Keratinocyte (primary cell): ENCODE results near the gene DDAH2. TPM values are rescaled to one million over a fixed set of nuclear protein-coding genes. Genes with fewer than 3 reads are reported as not detected.

ENCODE experiments used
- DNase-seq: peaks from one replicate; pipeline ENCODE4 v3.0.0-alpha.2; 2011; ENCODE audit warnings: low read depth, missing footprints, low spot score
- FAIRE-seq: peaks from 2 replicates; lab custom pipeline; 2011; peaks lifted over from hg19 to GRCh38; lab: Jason Lieb, UNC
- H2AFZ ChIP-seq: 2 replicates; pipeline ENCODE4 v1.6.0; 2012; ENCODE audit warnings: low read length, control low read depth, inconsistent platforms; ENCODE audit not compliant: control insufficient read depth
- H3K27ac ChIP-seq: 2 replicates; pipeline ENCODE4 v1.5.1; 2011; ENCODE audit warnings: low read length; ENCODE audit not compliant: control insufficient read depth, insufficient read depth
- H3K27me3 ChIP-seq: 3 replicates; pipeline ENCODE4 v1.6.0; 2011; ENCODE audit warnings: low read length; ENCODE audit not compliant: control insufficient read depth, insufficient read depth; ENCODE audit errors: extremely low read depth
- H3K36me3 ChIP-seq, 2 experiments: 2 replicates in 1 of 2; 3 replicates in 1 of 2; pipeline ENCODE4 v1.5.1; 2011; ENCODE audit warnings: low read length in 2 of 2, mild to moderate bottlenecking in 1 of 2; ENCODE audit not compliant: control insufficient read depth in 2 of 2, insufficient read depth in 2 of 2; ENCODE audit errors: extremely low read depth in 1 of 2
- H3K4me1 ChIP-seq: 3 replicates; pipeline ENCODE4 v1.5.1; 2011; ENCODE audit warnings: low read length; ENCODE audit not compliant: control insufficient read depth, insufficient read depth; ENCODE audit errors: extremely low read depth
- H3K4me2 ChIP-seq: 3 replicates; pipeline ENCODE4 v1.6.0; 2011; ENCODE audit warnings: low read depth, low read length; ENCODE audit not compliant: control insufficient read depth, insufficient read depth; ENCODE audit errors: extremely low read depth
- H3K4me3 ChIP-seq, 3 experiments: fragments of 200-600 bp in 1 of 3; sonication (generic) in 1 of 3; 2 replicates in 2 of 3; 3 replicates in 1 of 3; pipeline ENCODE4 v1.5.1; 2011 to 2016; ENCODE audit warnings: low read length in 3 of 3, mild to moderate bottlenecking in 3 of 3, control low read depth in 2 of 3, inconsistent platforms in 1 of 3, low read depth in 1 of 3, mixed read lengths in 1 of 3, mixed run types in 1 of 3, moderate library complexity in 1 of 3; ENCODE audit not compliant: control insufficient read depth in 2 of 3, insufficient read depth in 2 of 3; ENCODE audit errors: extremely low read depth in 1 of 3
- H3K79me2 ChIP-seq: 2 replicates; pipeline ENCODE4 v1.6.0; 2012; ENCODE audit warnings: low read length; ENCODE audit not compliant: control insufficient read depth, insufficient read depth
- H3K9ac ChIP-seq: 3 replicates; pipeline ENCODE4 v1.6.0; 2011; ENCODE audit warnings: low read length; ENCODE audit not compliant: control insufficient read depth, insufficient read depth; ENCODE audit errors: extremely low read depth
- H3K9me1 ChIP-seq: 3 replicates; pipeline ENCODE4 v1.6.0; 2011; ENCODE audit warnings: low read length; ENCODE audit not compliant: control insufficient read depth, insufficient read depth; ENCODE audit errors: extremely low read depth
- H3K9me3 ChIP-seq: 2 replicates; pipeline ENCODE4 v1.5.1; 2012; ENCODE audit warnings: low read depth, low read length; ENCODE audit not compliant: control insufficient read depth
- H4K20me1 ChIP-seq: 3 replicates; pipeline ENCODE4 v1.6.0; 2011; ENCODE audit warnings: low read length; ENCODE audit not compliant: control insufficient read depth, insufficient read depth; ENCODE audit errors: extremely low read depth
- EZH2 ChIP-seq: IDR thresholded peaks from one replicate; pipeline ENCODE4 v1.6.1; 2012; ENCODE audit warnings: inconsistent platforms, mild to moderate bottlenecking, low read length, moderate library complexity
- dilution Hi-C: fragments of 300-500 bp; cut with MboI; formaldehyde crosslinking; loops from one replicate; pipeline ENCODE4 v1.7.0; 2020; ENCODE audit warnings: low sequenced_read_pairs; ENCODE audit not compliant: extremely low pct_ligation_motif_present
- polyA minus RNA-seq, 3 experiments: library from RNA; depleted of rRNA, polyadenylated mRNA; stranded (reverse); fragments of >200 nt; gene quantifications; 1 replicate in 1 of 3; 2 replicates in 1 of 3; 3 replicates in 1 of 3; pipeline ENCODE4 v1.2.3, GENCODE V29; 2011
- polyA plus RNA-seq, 5 experiments: library from polyadenylated mRNA; depleted of rRNA in 3 of 5; stranded (reverse) in 3 of 5; stranded (forward) in 1 of 5; unstranded in 1 of 5; fragments of >200 nt; gene quantifications; 1 replicate in 1 of 5; 2 replicates in 3 of 5; 3 replicates in 1 of 5; pipeline versions ENCODE4 v1.2.1 to v1.2.3, GENCODE V29; 2011 to 2012; ENCODE audit warnings: missing spikeins in 2 of 5, low read depth in 1 of 5, low replicate concordance in 1 of 5
- TF ChIP-seq, protein P1 (sequence below), 3 experiments: IDR thresholded peaks in 1 of 3; conservative IDR thresholded peaks in 1 of 3; optimal IDR thresholded peaks in 1 of 3; 2 replicates in 2 of 3; 3 replicates in 1 of 3; pipeline versions ENCODE3 to v1.5.1; 2011; ENCODE audit warnings: low read length in 3 of 3, mild to moderate bottlenecking in 3 of 3, moderate library complexity in 2 of 3, control low read depth in 1 of 3, inconsistent platforms in 1 of 3; ENCODE audit not compliant: insufficient read depth in 2 of 3; ENCODE audit errors: extremely low read depth in 1 of 3

The DDAH2 gene, protein sequence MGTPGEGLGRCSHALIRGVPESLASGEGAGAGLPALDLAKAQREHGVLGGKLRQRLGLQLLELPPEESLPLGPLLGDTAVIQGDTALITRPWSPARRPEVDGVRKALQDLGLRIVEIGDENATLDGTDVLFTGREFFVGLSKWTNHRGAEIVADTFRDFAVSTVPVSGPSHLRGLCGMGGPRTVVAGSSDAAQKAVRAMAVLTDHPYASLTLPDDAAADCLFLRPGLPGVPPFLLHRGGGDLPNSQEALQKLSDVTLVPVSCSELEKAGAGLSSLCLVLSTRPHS
- 3.0 to 6.7 TPM (median 3.1 TPM) in 3 replicates for polyA plus RNA-seq
- 9.8 TPM for polyA plus RNA-seq (2011; ENCODE audit: low read depth)
- polyA plus RNA-seq (2011; cell fraction: cytosol; rRNA removed), result 4.0 and 8.0 TPM in 2 replicates
- 7.7 and 10.1 TPM in 2 replicates for polyA plus RNA-seq (2011; cell fraction: nucleus; rRNA removed)
- 5.5 and 20.4 TPM in 2 replicates for polyA plus RNA-seq (2012; ENCODE audit: low replicate concordance)
- 1.6 to 5.6 TPM (median 2.6 TPM) in 3 replicates for polyA minus RNA-seq
- polyA minus RNA-seq (2011; cell fraction: cytosol; rRNA and poly(A)+ RNA removed), result 4.0 TPM
- polyA minus RNA-seq (2011; cell fraction: nucleus; rRNA and poly(A)+ RNA removed), result 1.2 and 2.5 TPM in 2 replicates

DNA sequence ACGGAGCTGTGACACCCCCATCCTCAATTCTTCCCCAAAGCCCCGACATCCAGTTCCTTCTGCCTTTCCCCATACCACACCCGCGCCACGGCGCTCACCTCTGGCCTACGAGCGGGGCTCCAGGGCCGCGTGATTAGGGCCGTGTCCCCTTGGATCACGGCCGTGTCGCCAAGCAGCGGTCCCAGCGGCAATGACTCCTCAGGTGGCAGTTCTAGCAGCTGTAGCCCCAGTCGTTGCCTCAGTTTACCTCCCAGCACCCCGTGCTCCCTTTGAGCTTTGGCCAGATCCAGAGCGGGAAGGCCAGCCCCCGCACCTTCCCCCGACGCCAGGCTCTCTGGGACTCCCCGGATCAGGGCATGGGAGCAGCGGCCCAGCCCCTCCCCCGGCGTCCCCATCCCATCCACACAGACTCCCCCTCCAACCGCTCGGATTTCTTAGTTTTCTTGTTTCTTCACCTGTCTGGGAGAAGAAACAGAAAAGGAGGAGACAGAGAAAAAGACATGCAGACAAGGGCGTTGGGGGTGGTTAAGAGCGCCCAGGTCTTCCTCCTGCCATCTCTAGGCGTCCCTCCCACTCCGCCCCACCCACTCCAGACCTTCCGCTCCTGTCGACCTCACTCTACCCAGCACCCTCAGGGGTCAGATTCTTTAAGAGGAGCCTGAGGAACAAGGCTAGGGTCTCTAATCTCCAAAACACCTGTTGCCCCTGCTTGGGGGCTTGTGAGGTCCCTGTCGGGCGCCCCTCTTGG lies at the start of gene DDAH2:
DDAH2 (minus strand) TSS at position 533 of the 748 bp plus-strand sequence; CDS start at position 395, 138 bp downstream.
- dilution Hi-C loops, result no loop called here
- H3K36me3 ChIP-seq, result peaks cover 25 to 34% of the 10 kb centered on the region in 2 experiments
- H3K9ac ChIP-seq, result peak within 1 kb of the TSS; percentile 50
- peaks cover 18% of the 10 kb centered on the region for H3K4me1 ChIP-seq
- H3K4me3 ChIP-seq, result peak within 1 kb of the TSS; percentile 38 to 74 (median 70)
- peaks cover 4% of the 10 kb centered on the region for H3K9me1 ChIP-seq
- H4K20me1 ChIP-seq, result peaks cover 12% of the 10 kb centered on the region
- H3K9me3 ChIP-seq, result no peaks in the 10 kb centered on the region
- no peak for DNase-seq
- H2AFZ ChIP-seq, result no peak within 1 kb of the TSS
- FAIRE-seq, result no peak
- H3K27me3 ChIP-seq, result no peaks in the 10 kb centered on the region
- TF ChIP-seq EZH2, result no peak
- TF ChIP-seq, protein P1, sequence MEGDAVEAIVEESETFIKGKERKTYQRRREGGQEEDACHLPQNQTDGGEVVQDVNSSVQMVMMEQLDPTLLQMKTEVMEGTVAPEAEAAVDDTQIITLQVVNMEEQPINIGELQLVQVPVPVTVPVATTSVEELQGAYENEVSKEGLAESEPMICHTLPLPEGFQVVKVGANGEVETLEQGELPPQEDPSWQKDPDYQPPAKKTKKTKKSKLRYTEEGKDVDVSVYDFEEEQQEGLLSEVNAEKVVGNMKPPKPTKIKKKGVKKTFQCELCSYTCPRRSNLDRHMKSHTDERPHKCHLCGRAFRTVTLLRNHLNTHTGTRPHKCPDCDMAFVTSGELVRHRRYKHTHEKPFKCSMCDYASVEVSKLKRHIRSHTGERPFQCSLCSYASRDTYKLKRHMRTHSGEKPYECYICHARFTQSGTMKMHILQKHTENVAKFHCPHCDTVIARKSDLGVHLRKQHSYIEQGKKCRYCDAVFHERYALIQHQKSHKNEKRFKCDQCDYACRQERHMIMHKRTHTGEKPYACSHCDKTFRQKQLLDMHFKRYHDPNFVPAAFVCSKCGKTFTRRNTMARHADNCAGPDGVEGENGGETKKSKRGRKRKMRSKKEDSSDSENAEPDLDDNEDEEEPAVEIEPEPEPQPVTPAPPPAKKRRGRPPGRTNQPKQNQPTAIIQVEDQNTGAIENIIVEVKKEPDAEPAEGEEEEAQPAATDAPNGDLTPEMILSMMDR (optimal IDR thresholded peaks at IDR 0.05 in 1 of 3, IDR thresholded peaks at IDR 0.05 in 1 of 3, conservative IDR thresholded peaks at IDR 0.05 in 1 of 3; ENCODE audit: extremely low read depth in 1 of 3, insufficient read depth in 2 of 3, low read length in 3 of 3), result peak in 2 of 3 experiments; percentile 53 to 61
- peaks cover 9% of the 10 kb centered on the region for H3K79me2 ChIP-seq
- no peak within 1 kb of the TSS for H3K27ac ChIP-seq
- peak within 1 kb of the TSS; percentile 91 for H3K4me2 ChIP-seq

DNA sequence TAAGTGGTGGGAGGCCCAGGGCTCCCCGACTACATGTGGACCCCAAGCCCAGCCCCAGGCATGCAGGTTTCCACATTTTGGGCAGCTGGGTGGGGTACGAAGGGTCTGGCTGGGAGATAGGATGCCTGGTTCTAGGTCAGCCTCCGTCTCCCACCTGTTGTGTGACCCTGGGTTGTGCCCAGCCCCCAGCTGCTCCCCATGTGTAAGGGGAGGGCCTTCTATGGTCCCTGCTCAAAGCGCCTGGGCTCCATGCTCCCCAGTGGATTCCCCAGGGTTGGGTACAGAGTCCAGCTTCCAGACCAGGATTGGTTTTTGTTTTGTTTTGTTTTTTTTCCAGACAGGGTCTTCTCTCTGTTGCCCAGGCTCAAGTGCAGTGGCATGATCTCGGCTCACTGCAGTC lies 49.1 kb upstream of the DDAH2 start:
- H3K36me3 ChIP-seq, result peaks cover 17 to 34% of the 10 kb centered on the region in 2 experiments
- TF ChIP-seq EZH2, result no peak
- TF ChIP-seq, protein P1 (optimal IDR thresholded peaks at IDR 0.05 in 1 of 3, IDR thresholded peaks at IDR 0.05 in 1 of 3, conservative IDR thresholded peaks at IDR 0.05 in 1 of 3; ENCODE audit: extremely low read depth in 1 of 3, insufficient read depth in 2 of 3, low read length in 3 of 3), result no peak
- H3K4me2 ChIP-seq, result no peak overlapping the region
- no peak overlapping the region for H3K27ac ChIP-seq
- H3K79me2 ChIP-seq, result no peaks in the 10 kb centered on the region
- H3K27me3 ChIP-seq, result no peaks in the 10 kb centered on the region
- dilution Hi-C loops, result no loop called here
- FAIRE-seq (no peak), DNase-seq (no peak)
- no peaks in the 10 kb centered on the region for H3K9me1 ChIP-seq
- no peaks in the 10 kb centered on the region for H3K9me3 ChIP-seq
- H3K9ac ChIP-seq, result no peak overlapping the region
- H4K20me1 ChIP-seq, result no peaks in the 10 kb centered on the region
- peaks cover 22% of the 10 kb centered on the region for H3K4me1 ChIP-seq
- no peak overlapping the region for H3K4me3 ChIP-seq
- H2AFZ ChIP-seq, result no peak overlapping the region
